AG10803 (cell line): ENCODE results near the gene CLDN22.

Experiments
- DNase-seq: peaks from one replicate; pipeline ENCODE4 v3.0.0; 2010; ENCODE audit warnings: low read depth
- H3K4me3 ChIP-seq: 2 replicates; pipeline ENCODE4 v1.5.1; 2011; ENCODE audit warnings: mild to moderate bottlenecking, low read length, control low read depth
- TF ChIP-seq, protein P1 (sequence below): conservative IDR thresholded peaks from 2 replicates; pipeline ENCODE4 v1.5.1; 2011; ENCODE audit warnings: mild to moderate bottlenecking, low read length, control low read depth, inconsistent platforms

CLDN22 gene

GRCh38 chr4:183323295-183323694 lies 3.2 kb upstream of the CLDN22 start:
- TF ChIP-seq, protein P1, sequence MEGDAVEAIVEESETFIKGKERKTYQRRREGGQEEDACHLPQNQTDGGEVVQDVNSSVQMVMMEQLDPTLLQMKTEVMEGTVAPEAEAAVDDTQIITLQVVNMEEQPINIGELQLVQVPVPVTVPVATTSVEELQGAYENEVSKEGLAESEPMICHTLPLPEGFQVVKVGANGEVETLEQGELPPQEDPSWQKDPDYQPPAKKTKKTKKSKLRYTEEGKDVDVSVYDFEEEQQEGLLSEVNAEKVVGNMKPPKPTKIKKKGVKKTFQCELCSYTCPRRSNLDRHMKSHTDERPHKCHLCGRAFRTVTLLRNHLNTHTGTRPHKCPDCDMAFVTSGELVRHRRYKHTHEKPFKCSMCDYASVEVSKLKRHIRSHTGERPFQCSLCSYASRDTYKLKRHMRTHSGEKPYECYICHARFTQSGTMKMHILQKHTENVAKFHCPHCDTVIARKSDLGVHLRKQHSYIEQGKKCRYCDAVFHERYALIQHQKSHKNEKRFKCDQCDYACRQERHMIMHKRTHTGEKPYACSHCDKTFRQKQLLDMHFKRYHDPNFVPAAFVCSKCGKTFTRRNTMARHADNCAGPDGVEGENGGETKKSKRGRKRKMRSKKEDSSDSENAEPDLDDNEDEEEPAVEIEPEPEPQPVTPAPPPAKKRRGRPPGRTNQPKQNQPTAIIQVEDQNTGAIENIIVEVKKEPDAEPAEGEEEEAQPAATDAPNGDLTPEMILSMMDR = no peak
- no peak overlapping the region for H3K4me3 ChIP-seq
- no peak for DNase-seq

DNA sequence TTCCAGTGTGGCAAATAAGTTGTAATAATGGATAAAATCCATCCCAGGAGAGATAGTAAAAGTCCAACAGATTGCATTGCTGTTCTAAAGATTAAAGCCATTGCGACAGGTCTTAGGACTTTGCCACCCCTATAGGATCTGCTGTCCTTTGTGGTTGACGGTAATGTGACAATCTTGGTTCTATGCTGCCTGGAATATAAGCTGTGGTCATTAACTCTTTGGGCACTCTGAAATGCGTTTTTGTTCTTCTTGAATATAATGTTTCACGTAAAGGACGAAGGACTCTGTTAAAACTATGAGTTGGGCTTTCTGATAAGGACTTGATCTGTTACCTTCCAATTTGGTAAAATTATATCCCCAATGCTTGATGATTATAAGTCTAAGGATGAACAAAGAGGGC lies 2.2 kb upstream of the CLDN22 start, which contains the start of gene CLDN24:
Gene CLDN24, minus strand, starts transcription at position 101 of the 400 bp plus-strand sequence. Its CDS starts 0 bp downstream, at position 101.
- DNase-seq = no peak
- no peak within 1 kb of the TSS for H3K4me3 ChIP-seq
- TF ChIP-seq, protein P1 = no peak

- TF ChIP-seq, protein P1 = no peak
- DNase-seq = no peak
- H3K4me3 ChIP-seq = no peak overlapping the region
Measured at GRCh38 chr4:183321516-183321915, 1.4 kb upstream of the CLDN22 start.

- no peak for DNase-seq
- no peak overlapping the region for H3K4me3 ChIP-seq
Measured at GRCh38 chr4:183321079-183321478, 1.0 kb upstream of the CLDN22 start.

GRCh38 chr4:183318656-183319055 lies 1.4 kb downstream of the CLDN22 start:
- no peak for DNase-seq
- no peak overlapping the region for H3K4me3 ChIP-seq
- TF ChIP-seq, protein P1 = no peak

More at GRCh38 chr4:183321079-183321478, 1.0 kb upstream of the CLDN22 start:
- TF ChIP-seq, protein P1 = no peak

DNA sequence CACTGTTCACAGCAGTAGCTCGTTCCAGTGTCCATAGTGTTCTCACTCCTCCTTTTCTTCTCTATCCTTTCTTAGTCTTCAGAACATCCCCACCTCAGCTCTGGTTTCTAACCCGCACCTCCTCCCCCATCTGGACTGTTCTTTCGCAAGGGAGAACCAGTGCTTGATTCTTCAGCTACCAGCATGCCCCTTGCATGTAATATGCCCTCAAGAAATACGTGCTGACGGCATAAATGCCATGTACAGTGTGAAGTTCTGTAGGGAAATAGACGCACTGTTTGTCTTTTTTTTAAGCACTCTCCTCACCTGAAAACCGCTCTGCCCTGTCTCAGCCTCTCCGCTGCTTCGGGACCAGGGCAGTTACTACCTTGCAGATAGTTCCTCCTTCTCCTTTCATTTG lies 5.3 kb downstream of the CLDN22 start:
- no peak for DNase-seq
- TF ChIP-seq, protein P1 = no peak
- H3K4me3 ChIP-seq = no peak overlapping the region

GRCh38 chr4:183314336-183314735 lies 5.7 kb downstream of the CLDN22 start:
- no peak for DNase-seq
- TF ChIP-seq, protein P1 = no peak
- H3K4me3 ChIP-seq = no peak overlapping the region
